H54 (cell line): ENCODE measurements around the gene RAD50.
"Not testable (repeated sequence)": the region's sequence is repeated elsewhere in the genome, so short reads cannot be mapped to it uniquely, and the experiment has no call there.

Experiments
- DNase-seq: peaks from one replicate; pipeline ENCODE4 v3.0.0; 2011; ENCODE audit warnings: low spot score, mixed read lengths; ENCODE audit not compliant: insufficient read length
- FAIRE-seq: peaks from 3 replicates; lab custom pipeline; 2011; peaks lifted over from hg19 to GRCh38; lab: Jason Lieb, UNC
- POLR2A ChIP-seq: IDR thresholded peaks from 2 replicates; pipeline ENCODE4 v1.6.1; 2011; ENCODE audit warnings: low read depth, mild to moderate bottlenecking, low read length

Gene RAD50

GRCh38 chr5:132629230-132629944 lies 72.6 kb downstream of the RAD50 start:
- DNase-seq (no peak), FAIRE-seq (no peak)
- no peak for TF ChIP-seq POLR2A

GRCh38 chr5:132633587-132633986 lies 76.8 kb downstream of the RAD50 start:
- DNase-seq, FAIRE-seq: not testable (repeated sequence)

GRCh38 chr5:132635873-132636272 lies 79.1 kb downstream of the RAD50 start:
- no peak for TF ChIP-seq POLR2A
- DNase-seq (no peak), FAIRE-seq (no peak)

- TF ChIP-seq POLR2A, result no peak
- FAIRE-seq (no peak), DNase-seq (no peak)
These were observed 80.5 kb downstream of the RAD50 start for GRCh38 chr5:132637241-132637640.

GRCh38 chr5:132639706-132640130 lies 82.9 kb downstream of the RAD50 start:
- DNase-seq (no peak), FAIRE-seq (no peak)
- TF ChIP-seq POLR2A, result no peak

GRCh38 chr5:132640613-132641012 lies 83.8 kb downstream of the RAD50 start:
- DNase-seq (no peak), FAIRE-seq (no peak)
- no peak for TF ChIP-seq POLR2A

- no peak for FAIRE-seq
- TF ChIP-seq POLR2A, result no peak
- DNase-seq, result no peak
These were observed 84.5 kb downstream of the RAD50 start for GRCh38 chr5:132641241-132641723.

- FAIRE-seq (no peak), DNase-seq (no peak)
- no peak for TF ChIP-seq POLR2A
These were observed 85.1 kb downstream of the RAD50 start for GRCh38 chr5:132641841-132642240.

GRCh38 chr5:132644177-132644576 lies 87.4 kb downstream of the RAD50 start:
- FAIRE-seq, result no peak
- TF ChIP-seq POLR2A, result no peak

GRCh38 chr5:132646583-132647266 lies 89.9 kb downstream of the RAD50 start:
- no peak for FAIRE-seq
- no peak for DNase-seq
- no peak for TF ChIP-seq POLR2A

More at GRCh38 chr5:132644177-132644576, 87.4 kb downstream of the RAD50 start:
- no peak for DNase-seq

- FAIRE-seq (no peak), DNase-seq (no peak)
- no peak for TF ChIP-seq POLR2A
These were observed 90.7 kb downstream of the RAD50 start for GRCh38 chr5:132647473-132647872.

- no peak for TF ChIP-seq POLR2A
- FAIRE-seq (no peak), DNase-seq (no peak)
These were observed 91.6 kb downstream of the RAD50 start for GRCh38 chr5:132648355-132648754.

- TF ChIP-seq POLR2A, result no peak
- DNase-seq (no peak), FAIRE-seq (no peak)
These were observed 95.2 kb downstream of the RAD50 start for GRCh38 chr5:132651838-132652469.

GRCh38 chr5:132653716-132654115 lies 96.9 kb downstream of the RAD50 start:
- DNase-seq, result no peak
- no peak for TF ChIP-seq POLR2A
- FAIRE-seq, result no peak
